Measurements from ENCODE around the gene DNA2.
"Not testable (repeated sequence)": the region's sequence is repeated elsewhere in the genome, so short reads cannot be mapped to it uniquely, and the experiment has no call there.

DNA2 gene

DNA sequence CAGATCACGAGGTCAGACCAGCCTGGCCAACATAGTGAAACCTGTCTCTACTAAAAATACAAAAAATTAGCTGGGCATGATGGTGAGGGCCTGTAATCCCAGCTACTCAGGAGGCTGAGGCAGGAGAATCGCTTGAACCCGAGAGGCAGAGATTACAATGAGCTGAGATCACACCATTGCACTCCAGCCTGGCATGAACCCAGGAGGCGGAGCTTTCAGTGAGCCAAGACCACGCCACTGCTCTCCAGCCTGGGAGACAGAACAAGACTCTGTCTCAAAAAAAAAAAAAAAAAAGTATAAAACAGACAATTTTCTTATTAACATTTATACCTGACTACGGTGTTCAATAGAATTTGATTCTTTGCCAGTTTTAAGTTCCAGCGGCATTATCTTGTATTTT is 22.1 kb downstream of the DNA2 start:
- DNase-seq (ENCODE audit: low spot score): not testable (repeated sequence)

DNA sequence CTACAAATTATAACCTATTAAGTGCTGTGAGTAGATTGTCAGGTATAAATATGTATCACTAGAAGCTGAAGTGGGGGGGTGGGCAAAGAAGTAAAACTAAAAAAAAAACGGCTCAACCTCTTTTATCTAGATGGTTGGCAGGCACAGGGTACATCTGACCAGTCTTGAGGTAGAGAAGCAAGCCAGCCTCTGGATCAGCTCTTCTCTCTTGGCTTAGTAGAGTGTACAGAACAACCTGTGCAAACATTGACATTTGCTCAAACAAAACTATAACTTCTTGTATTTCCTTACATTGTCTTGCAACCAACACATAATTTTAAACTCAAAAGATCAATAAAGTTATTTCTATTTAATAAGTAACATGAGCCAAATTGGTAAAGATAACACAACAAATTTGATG is 25.6 kb downstream of the DNA2 start:
- DNase-seq (ENCODE audit: low spot score): no peak

- DNase-seq (ENCODE audit: low spot score): no peak
Measured at GRCh38 chr10:68442971-68443370, 28.8 kb downstream of the DNA2 start.

GRCh38 chr10:68440898-68441297 is 30.9 kb downstream of the DNA2 start:
- DNase-seq (ENCODE audit: low spot score): no peak

DNA sequence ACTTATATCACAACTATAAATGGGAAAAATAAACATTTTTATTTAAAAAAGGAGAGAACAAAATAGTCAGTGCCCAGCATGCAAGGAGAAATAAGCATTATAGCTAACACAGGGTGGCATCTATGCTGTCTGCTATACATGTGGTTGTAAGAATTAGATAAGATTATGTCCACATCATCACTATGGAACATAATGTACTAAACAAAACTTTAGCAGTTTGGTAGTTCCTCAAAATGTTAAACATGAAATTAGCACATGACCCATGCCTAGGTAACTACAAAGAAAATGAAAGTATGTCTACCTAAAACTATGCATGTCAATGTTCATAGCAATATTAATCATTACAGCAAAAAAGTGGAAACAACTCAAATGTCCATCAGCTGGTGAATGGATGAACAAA is 36.0 kb downstream of the DNA2 start:
- DNase-seq (ENCODE audit: low spot score): no peak

DNA sequence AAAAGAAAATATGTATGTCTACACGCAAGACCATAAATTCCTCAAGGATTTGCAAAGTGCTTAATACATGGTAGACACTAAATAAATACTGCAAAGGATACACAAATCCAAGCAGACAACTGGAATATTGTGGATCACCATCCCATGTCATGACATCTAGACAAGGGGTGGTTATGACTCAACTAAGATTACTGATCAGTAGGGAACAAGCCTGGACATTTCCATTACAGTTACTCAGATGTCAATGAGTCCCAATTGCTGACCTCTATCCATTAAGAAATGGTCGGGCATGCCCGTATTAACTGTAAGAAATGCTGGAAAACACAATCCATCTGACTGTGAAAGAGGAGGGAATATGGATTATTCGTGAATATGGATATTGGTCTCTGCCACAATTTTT is 37.1 kb downstream of the DNA2 start:
- no peak for DNase-seq (ENCODE audit: low spot score)

DNA sequence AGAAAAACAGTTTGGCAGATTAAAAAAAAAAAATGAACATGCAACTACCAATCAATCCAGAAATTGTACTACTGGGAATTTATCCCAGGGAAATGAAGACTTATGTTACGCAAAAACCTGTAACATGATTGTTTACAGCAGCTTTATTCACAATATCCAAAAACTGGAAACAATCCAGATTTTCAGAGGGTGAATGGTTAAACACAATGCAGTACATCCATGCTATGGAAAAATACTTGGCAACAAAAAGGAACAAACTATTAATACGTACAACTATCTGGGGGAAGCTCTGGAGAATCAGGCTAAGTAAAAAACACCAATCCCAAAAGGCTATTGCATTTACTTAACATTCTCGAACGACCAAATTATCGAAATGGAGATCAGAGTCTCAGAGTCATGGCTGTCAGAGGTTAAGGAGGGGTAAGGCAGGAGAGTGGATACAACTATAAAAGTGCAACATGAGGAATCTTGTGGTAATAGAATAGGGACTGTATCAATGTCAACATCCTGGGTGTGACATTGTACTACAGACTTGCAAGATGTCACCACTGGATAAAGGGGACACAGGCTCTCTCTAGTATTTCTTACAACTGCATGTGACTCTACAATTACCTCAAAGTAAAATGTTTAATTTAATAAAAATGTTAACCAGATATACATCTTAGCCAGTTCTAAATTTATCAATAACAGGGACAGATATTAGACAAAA is 43.2 kb downstream of the DNA2 start:
- DNase-seq (ENCODE audit: low spot score): no peak

DNA sequence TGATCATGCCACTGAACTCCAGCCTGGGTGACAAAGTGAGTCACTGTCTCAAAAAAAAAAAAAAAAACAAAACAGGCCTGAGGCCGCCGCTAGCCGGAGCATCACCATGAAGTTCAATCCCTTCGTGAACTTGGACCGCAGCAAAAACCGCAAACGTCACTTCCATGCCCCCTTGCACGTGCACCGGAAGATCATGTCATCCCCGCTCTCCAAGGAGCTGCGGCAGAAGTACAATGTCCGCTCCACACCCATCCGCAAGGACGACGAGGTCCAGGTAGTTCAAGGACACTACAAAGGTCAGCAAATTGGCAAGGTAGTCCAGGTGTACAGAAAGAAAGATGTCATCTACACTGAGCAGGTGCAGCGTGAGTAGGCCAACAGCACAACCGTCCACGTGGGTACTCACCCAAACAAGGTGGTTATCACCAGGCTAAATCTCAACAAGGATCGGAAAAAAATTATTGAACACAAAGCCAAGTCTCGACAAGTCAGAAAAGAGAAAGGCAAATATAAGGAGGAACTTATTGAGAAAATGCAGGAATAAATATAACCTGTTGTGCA is 47.2 kb downstream of the DNA2 start:
- DNase-seq (ENCODE audit: low spot score): no peak

- DNase-seq (ENCODE audit: low spot score): no peak
Measured at GRCh38 chr10:68423522-68423921, 48.3 kb downstream of the DNA2 start.

DNA sequence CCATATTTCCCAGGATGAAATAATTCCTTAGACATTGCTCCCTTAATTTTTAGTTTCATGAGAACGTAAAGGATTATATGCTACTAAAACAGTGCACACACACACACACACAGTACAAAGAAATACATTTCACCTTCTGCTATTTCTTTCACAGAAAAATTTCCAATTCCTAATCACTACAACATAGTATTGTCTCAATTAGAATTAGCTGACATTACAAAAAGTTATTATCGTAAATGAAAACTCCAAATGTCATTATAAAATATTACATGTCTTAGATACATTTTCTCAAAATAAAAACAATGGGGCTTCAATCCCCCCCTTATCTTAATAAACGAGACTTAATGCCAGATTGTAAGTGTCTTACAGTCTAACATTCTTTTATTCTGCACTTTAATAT is 52.4 kb downstream of the DNA2 start:
- DNase-seq (ENCODE audit: low spot score): no peak

DNA sequence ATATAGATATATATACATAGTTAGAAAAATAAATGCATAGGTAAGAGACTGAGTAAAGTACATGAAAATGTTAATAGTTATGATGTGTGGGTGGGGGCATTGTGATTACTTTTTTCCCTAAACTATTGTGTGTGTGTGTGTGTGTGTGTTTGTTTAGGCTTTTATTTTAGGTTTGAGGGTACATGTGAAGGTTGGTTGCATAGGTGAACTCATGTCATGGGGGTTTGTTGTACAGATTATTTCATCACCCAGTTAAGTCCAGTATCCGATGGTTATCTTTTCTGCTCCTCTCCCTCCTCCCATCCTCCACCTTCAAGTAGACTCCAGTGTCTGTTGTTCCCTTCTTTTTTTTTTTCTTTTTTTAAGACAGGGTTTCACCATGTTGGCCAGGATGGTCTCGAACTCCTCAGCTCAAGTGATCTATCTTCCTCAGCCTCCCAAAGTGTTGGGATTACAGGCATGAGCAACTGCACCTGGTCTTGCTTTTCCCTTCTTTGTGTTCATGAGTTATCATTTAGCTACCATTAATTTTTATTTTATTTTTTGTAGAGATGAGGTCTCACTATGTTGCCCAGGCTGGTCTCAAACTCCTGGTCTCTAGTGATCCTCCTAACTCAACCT is 62.8 kb downstream of the DNA2 start:
- no peak for DNase-seq (ENCODE audit: low spot score)

GRCh38 chr10:68406815-68407548 is 64.8 kb downstream of the DNA2 start, which contains the start of gene RUFY2:
Gene RUFY2 (minus strand): TSS chr10:68407277. CDS start chr10:68407189, 88 bp downstream.
- DNase-seq (ENCODE audit: low spot score): peak; percentile 66

GRCh38 chr10:68406111-68406814 is 65.5 kb downstream of the DNA2 start:
- DNase-seq (ENCODE audit: low spot score): peak; percentile 54

GRCh38 chr10:68403701-68404100 is 68.1 kb downstream of the DNA2 start:
- DNase-seq (ENCODE audit: low spot score): no peak

- DNase-seq (ENCODE audit: low spot score): no peak
Measured at GRCh38 chr10:68402276-68402675, 69.5 kb downstream of the DNA2 start.

DNA sequence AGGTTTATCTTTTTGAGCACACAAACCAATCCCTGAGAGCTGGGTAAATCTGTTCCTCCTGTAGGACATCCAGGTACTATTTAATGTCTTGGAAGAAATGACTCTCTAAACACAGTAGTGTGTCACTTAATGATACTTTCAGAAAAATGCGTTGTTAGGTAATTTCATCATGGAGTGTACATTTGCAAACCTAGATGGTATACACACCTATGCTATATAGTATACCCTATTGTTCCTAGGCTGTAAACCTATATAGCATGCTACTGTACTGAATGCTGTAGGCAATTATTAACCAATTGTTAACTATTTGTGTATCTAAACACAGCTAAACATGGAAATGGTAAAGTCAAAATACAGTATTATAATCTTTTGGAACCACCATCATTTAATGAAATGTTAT is 74.8 kb downstream of the DNA2 start:
- DNase-seq (ENCODE audit: low spot score): no peak

GRCh38 chr10:68385740-68386139 is 86.0 kb downstream of the DNA2 start:
- no peak for DNase-seq (ENCODE audit: low spot score)

DNA sequence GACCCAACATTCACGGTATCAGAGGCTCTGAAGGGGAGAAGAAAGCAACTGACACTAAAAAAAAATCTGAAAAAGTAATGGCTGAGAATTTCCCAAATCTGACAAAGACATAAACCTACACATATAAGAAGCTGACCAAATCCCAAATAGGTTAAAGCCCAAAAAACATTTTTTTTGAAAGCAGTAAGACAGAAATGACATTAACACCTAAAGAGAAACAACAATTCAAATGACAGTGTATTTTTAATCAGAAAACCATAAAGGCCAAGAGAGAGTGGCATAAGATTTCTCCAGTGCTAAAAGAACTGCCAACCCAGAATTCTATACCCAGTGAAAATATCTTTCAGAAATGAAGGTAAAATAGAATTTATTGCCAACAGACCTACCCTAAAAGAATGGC is 100.2 kb downstream of the DNA2 start:
- DNase-seq (ENCODE audit: low spot score): no peak

DNA sequence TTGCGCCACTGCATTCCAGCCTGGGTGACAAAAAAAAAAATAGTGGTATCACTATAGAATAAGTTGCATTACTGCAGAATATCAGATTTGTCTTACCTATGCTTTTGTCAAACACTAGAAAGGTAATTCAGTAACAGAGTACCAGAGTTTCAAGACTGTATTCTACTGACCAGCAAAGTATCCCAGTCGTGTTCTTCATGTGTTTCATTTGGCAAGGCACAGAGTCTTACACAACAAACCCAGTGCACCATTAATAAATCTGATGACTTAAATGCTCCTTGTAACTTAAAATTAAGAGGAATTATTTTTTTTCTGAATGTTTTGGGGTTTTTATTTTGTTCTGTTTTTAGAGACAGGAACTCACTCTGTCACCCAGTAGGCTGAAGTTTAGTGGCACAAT is 104.7 kb downstream of the DNA2 start:
- DNase-seq (ENCODE audit: low spot score): no peak

GRCh38 chr10:68366600-68366999 is 105.2 kb downstream of the DNA2 start:
- no peak for DNase-seq (ENCODE audit: low spot score)

DNA sequence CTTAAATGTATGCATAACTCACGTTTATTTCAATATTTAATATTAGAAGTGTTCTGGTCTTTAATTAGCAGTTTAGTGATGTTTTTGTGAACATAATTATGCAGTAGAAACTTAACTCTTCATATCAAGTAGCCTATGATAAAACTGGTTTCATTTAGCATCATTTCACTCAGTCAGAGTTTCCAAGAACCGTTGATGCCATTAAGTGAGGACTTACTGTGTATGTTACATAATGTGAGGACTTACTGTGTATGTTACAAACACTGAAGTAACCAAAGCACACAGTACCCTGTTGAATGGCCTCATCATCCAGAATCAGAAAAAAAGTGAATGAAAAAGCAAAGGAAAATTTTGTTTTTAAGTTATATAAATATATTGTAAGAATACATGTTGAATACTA is 106.2 kb downstream of the DNA2 start:
- no peak for DNase-seq (ENCODE audit: low spot score)
